Ovary (tissue), 9 donors: ENCODE data around the gene SEL1L3. TPM values are rescaled to one million over a fixed set of nuclear protein-coding genes. Genes with fewer than 3 reads are reported as not detected.

Source experiments
- DNase-seq, 5 donors: peaks; one replicate each; pipeline ENCODE4 v3.0.0-alpha.2; 2019 to 2020
- H3K27ac ChIP-seq, 2 donors: fragments of 200-600 bp; one replicate each; pipeline versions ENCODE4 v1.5.1 to v1.8.0; 2019 to 2022
- H3K27me3 ChIP-seq: fragments of 200-600 bp; one replicate; pipeline ENCODE4 v1.8.0; 2022
- H3K36me3 ChIP-seq: fragments of 200-600 bp; sonication (generic); one replicate; pipeline ENCODE4 v1.5.1; 2019
- H3K4me1 ChIP-seq: one replicate; pipeline ENCODE4 v1.8.1; 2013; ENCODE audit warnings: mild to moderate bottlenecking, moderate library complexity; ENCODE audit not compliant: insufficient read depth
- H3K4me3 ChIP-seq: fragments of 200-600 bp; sonication (generic); one replicate; pipeline ENCODE4 v1.5.1; 2017
- H3K9me3 ChIP-seq, 2 donors: fragments of 200-600 bp in 1 of 2; sonication (generic) in 1 of 2; one replicate each; pipeline versions ENCODE4 v1.5.1 to v1.8.1; 2013 to 2019; ENCODE audit warnings: mild to moderate bottlenecking in 1 of 2, moderate library complexity in 1 of 2
- CTCF ChIP-seq, 3 donors: fragments of 450-650 bp in 2 of 3; fragments of 200-600 bp in 1 of 3; IDR thresholded peaks; one replicate each; pipeline versions ENCODE4 v1.5.1 to v1.8.0; 2016 to 2022; ENCODE audit warnings: antibody characterized with exemption in 3 of 3, mild to moderate bottlenecking in 1 of 3
- EP300 ChIP-seq: sonication (generic); formaldehyde crosslinking; IDR thresholded peaks from one replicate; pipeline ENCODE4 v1.6.1; 2017; ENCODE audit warnings: antibody characterized with exemption
- POLR2A ChIP-seq: fragments of 450-650 bp; IDR thresholded peaks from one replicate; pipeline ENCODE4 v1.6.1; 2017; ENCODE audit warnings: antibody characterized with exemption, mild to moderate bottlenecking, moderate library complexity
- WGBS, 3 donors: extraction: QIAGEN DNeasy Blood & Tissue Kit in 1 of 3; methylation state at CpG; one replicate each; pipeline versions ENCODE4 v1.1.5 to v1.1.7; 2013 to 2017; 5-methylcytosine and 5-hydroxymethylcytosine counted together
- intact Hi-C, 4 donors: fragments of 100-400 bp; cut with DNase I; formaldehyde crosslinking; loops; one replicate each; pipeline versions ENCODE4 v1.11.0 to v1.15.1; 2022 to 2023
- polyA plus RNA-seq, 2 donors: library from polyadenylated mRNA; stranded (reverse); fragments of 200-250 nt in 1 of 2; fragments of 350-450 nt in 1 of 2; fragmentation: Illumina TruSeq in 1 of 2; extraction: RNeasy Lipid Tissue Mini Kit (QIAGEN cat#74804) in 1 of 2; gene quantifications; one replicate each; pipeline ENCODE4 v1.2.3, GENCODE V29; 2013 to 2014
- small RNA-seq: library from RNA; depleted of rRNA; stranded (forward); fragments of <200 nt; gene quantifications from one replicate; pipeline ENCODE3, GENCODE V24; 2016
- total RNA-seq, 7 donors: library from RNA; depleted of rRNA in 2 of 7; stranded (reverse); fragments of >200 nt in 2 of 7; fragmentation: NEBNext Ultra II Directional in 3 of 7; extraction: Animal tissue kit (Norgen Biotek cat#: 25700) in 3 of 7; gene quantifications; one replicate each; pipeline versions ENCODE4 v1.1.0 to v1.2.4, GENCODE V29; 2016 to 2023
- donor health status: DM: no; HTN: no; CAD: no; lungs with moderate emphysema.
- donor health status: DM: no; HTN: no; CAD: no.
- donor health status: Bipolar disorder and iron deficiency.
- donor health status: DM: yes; HTN: yes; CAD: no.
- donor health status: DM: no; HTN: no; CAD: no.
- donor health status: DM: yes; HTN: yes; CAD: no.

Gene SEL1L3
- total and polyA plus RNA-seq, 9 donors, result 4.4 to 27.7 (median 8.3) TPM

DNA sequence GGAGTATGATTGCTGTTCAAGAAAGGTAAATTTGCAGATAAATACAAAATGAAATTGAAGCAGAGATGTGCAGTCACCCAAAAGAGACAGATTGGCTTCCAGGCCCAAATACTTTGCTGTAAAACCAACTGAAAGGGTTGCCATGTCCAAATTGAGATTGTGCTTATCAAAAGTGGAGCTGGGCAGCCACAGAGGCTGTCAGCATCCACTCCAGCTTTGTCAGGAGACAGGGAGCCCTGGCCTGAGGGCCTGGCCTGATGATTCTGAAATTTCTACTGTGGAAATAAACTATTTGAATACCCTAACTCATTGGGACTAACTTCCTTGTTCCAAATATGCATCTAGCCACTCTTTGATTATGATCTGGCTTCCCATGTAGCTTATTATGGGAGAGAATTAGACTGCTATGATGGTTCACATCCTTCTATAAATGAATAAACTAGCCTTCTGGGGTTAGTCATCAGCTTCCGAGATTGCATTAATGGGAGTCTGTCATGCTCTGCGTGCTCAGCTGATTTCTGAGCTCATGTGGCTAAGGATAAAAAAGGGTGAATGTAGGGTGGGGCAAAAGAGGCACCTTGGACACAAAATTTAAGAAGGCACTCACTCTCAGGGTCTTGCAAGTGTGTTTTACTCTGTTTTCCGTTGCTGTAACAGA is 158.9 kb downstream of the SEL1L3 start:
- no peaks in the 10 kb centered on the region for H3K27me3 ChIP-seq
- H3K4me3 ChIP-seq, result no peak overlapping the region
- TF ChIP-seq CTCF (IDR thresholded peaks at IDR 0.05) (no peak), POLR2A (no peak), EP300 (no peak)
- intact Hi-C loops, result no loop called here
- DNase-seq, result no peak
- H3K9me3 ChIP-seq, result no peaks in the 10 kb centered on the region
- H3K4me1 ChIP-seq, result no peaks in the 10 kb centered on the region
- H3K36me3 ChIP-seq, result no peaks in the 10 kb centered on the region
- no peak overlapping the region for H3K27ac ChIP-seq
- 75 to 88% (median 87%) methylated on average over 3 of the region's 3 CpGs for WGBS, 3 donors

DNA sequence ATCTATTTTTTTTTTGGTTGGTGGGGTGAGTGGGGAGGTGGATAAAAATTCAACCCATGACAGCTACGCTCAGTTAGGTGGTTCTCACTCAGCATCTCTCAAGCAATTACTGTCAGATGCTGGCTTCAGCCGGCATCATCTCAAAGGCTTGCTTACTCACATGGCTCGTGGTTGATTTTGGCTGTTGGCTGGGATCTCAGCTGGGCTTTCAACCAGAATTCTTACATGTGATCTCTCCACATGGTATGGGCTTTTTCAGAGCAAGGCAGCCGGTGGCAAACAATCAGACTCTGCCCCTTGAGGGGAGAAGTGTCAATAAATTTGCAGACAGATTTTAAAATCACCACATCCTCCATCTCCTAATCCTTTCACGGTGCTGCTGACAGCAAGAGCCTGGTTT is 159.9 kb downstream of the SEL1L3 start:
- TF ChIP-seq EP300 (no peak), POLR2A (no peak), CTCF (IDR thresholded peaks at IDR 0.05) (no peak)
- DNase-seq, result no peak
- Histone ChIP-seq H3K9me3 (no peaks in the 10 kb centered on the region), H3K36me3 (no peaks in the 10 kb centered on the region), H3K4me1 (no peaks in the 10 kb centered on the region), H3K27me3 (no peaks in the 10 kb centered on the region), H3K27ac (no peak overlapping the region), H3K4me3 (no peak overlapping the region)
- 30 to 36% (median 32%) methylated on average over 5 of the region's 5 CpGs for WGBS, 3 donors
- intact Hi-C loops, result no loop called here

GRCh38 chr4:25700661-25701060 is 162.1 kb downstream of the SEL1L3 start:
- H3K27me3 ChIP-seq, result no peaks in the 10 kb centered on the region
- H3K4me3 ChIP-seq, result no peak overlapping the region
- TF ChIP-seq POLR2A, result no peak
- no peak for TF ChIP-seq CTCF (IDR thresholded peaks at IDR 0.05)
- no peak for TF ChIP-seq EP300
- WGBS, 3 donors, result 86 to 89% (median 86%) methylated on average over 4 of the region's 4 CpGs
- no peaks in the 10 kb centered on the region for H3K36me3 ChIP-seq
- H3K27ac ChIP-seq, result no peak overlapping the region
- intact Hi-C loops, result no loop called here
- H3K4me1 ChIP-seq, result no peaks in the 10 kb centered on the region
- no peaks in the 10 kb centered on the region for H3K9me3 ChIP-seq
- DNase-seq, result no peak

DNA sequence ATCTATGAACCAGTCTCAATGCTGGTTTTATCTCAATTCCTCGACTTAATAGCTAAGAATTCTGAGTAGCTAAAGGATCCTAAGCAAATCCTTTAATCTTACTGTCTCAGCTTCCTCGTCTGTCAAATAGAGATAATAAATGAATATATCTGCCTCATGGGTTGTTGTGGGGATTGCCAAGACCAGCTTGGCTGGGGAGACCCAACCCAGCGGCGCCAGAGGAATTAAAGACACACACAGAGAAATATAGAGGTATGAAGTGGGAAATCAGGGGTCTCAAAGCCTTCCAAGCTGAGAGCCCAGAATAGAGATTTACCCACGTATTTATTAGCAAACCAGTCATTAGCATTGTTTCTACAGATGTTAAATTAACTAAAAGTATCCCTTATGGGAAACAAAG is 165.3 kb downstream of the SEL1L3 start:
- Histone ChIP-seq H3K27ac (no peak overlapping the region), H3K9me3 (no peaks in the 10 kb centered on the region), H3K4me1 (no peaks in the 10 kb centered on the region), H3K36me3 (no peaks in the 10 kb centered on the region), H3K27me3 (no peaks in the 10 kb centered on the region), H3K4me3 (no peak overlapping the region)
- TF ChIP-seq EP300 (no peak), POLR2A (no peak), CTCF (IDR thresholded peaks at IDR 0.05) (no peak)
- no peak for DNase-seq
- 76 to 83% (median 77%) methylated on average over 5 of the region's 5 CpGs for WGBS, 3 donors
- intact Hi-C loops, result no loop called here

Small RNAs within 50 kb of the gene (small RNA-seq; reads per million reads assigned to genes)
- gene MTND4LP22, result not detected

Other genes with a start within 250 kb of the SEL1L3 start
- 10 to 100 TPM in 3 of 7 donors, 1 to 10 TPM in 2, under 1 TPM in 2; 0.30 to 59.4 (median 8.3) TPM for gene SLC34A2, start 207.1 kb downstream of the SEL1L3 start, total RNA-seq
- gene SLC34A2, start 207.1 kb downstream of the SEL1L3 start, polyA plus RNA-seq, result under 1 TPM; 0.30 to 0.50 TPM
- 10 to 100 TPM; 25.4 to 36.8 (median 28.6) TPM for gene SMIM20, start 51.2 kb upstream of the SEL1L3 start, total RNA-seq
- gene SMIM20, start 51.2 kb upstream of the SEL1L3 start, polyA plus RNA-seq, result 10 to 100 TPM; 38.5 to 46.9 TPM